Dedifferentiated amniotic fluid mesenchymal stem cell (primary cell): ENCODE measurements around the gene GGT7.
"Not testable (repeated sequence)": the region's sequence is repeated elsewhere in the genome, so short reads cannot be mapped to it uniquely, and the experiment has no call there.

ENCODE experiments used
- DNase-seq: peaks from one replicate; pipeline ENCODE4 v3.0.0-alpha.2; 2016; ENCODE audit errors: extremely low spot score

The GGT7 gene

GRCh38 chr20:34883087-34883688 lies 10.5 kb upstream of the GGT7 start:
- no peak for DNase-seq

GRCh38 chr20:34881689-34882088 lies 9.0 kb upstream of the GGT7 start:
- no peak for DNase-seq

- DNase-seq, result not testable (repeated sequence)
Measured at GRCh38 chr20:34880971-34881370, 8.3 kb upstream of the GGT7 start.

- DNase-seq, result no peak
Measured at GRCh38 chr20:34880215-34880850, 7.7 kb upstream of the GGT7 start.

GRCh38 chr20:34876406-34877282 lies 4.0 kb upstream of the GGT7 start, which contains the start of gene ACSS2:
Gene ACSS2, plus strand, starts transcription at chr20:34876612. Its CDS starts 34 bp downstream, at chr20:34876646.
- peak; percentile 96 for DNase-seq

GRCh38 chr20:34875642-34876405 lies 3.2 kb upstream of the GGT7 start:
- no peak for DNase-seq

- peak; percentile 90 for DNase-seq
Measured at GRCh38 chr20:34874094-34874654, 1.5 kb upstream of the GGT7 start.

GRCh38 chr20:34873583-34874093 lies 982 bp upstream of the GGT7 start:
- no peak for DNase-seq

GRCh38 chr20:34871966-34872621 lies 562 bp downstream of the GGT7 start:
- DNase-seq, result no peak

- DNase-seq, result no peak
Measured at GRCh38 chr20:34871320-34871926, 1.2 kb downstream of the GGT7 start.

GRCh38 chr20:34864216-34864615 lies 8.4 kb downstream of the GGT7 start:
- DNase-seq, result no peak

- DNase-seq, result no peak
Measured at GRCh38 chr20:34863421-34863965, 9.2 kb downstream of the GGT7 start.

- DNase-seq, result no peak
Measured at GRCh38 chr20:34862724-34863123, 9.9 kb downstream of the GGT7 start.

GRCh38 chr20:34861386-34862084 lies 11.1 kb downstream of the GGT7 start:
- no peak for DNase-seq

GRCh38 chr20:34859826-34860545 lies 12.7 kb downstream of the GGT7 start:
- DNase-seq, result no peak

GRCh38 chr20:34859367-34859766 lies 13.3 kb downstream of the GGT7 start:
- no peak for DNase-seq

GRCh38 chr20:34852298-34852697 lies 20.4 kb downstream of the GGT7 start:
- no peak for DNase-seq

GRCh38 chr20:34850969-34851368 lies 21.7 kb downstream of the GGT7 start:
- DNase-seq, result no peak

- DNase-seq, result no peak
Measured at GRCh38 chr20:34849778-34850177, 22.9 kb downstream of the GGT7 start.
